ENCODE data around the gene SORBS2.
"Not testable (repeated sequence)": the region's sequence is repeated elsewhere in the genome, so short reads cannot be mapped to it uniquely, and the experiment has no call there.

Gene SORBS2, protein sequence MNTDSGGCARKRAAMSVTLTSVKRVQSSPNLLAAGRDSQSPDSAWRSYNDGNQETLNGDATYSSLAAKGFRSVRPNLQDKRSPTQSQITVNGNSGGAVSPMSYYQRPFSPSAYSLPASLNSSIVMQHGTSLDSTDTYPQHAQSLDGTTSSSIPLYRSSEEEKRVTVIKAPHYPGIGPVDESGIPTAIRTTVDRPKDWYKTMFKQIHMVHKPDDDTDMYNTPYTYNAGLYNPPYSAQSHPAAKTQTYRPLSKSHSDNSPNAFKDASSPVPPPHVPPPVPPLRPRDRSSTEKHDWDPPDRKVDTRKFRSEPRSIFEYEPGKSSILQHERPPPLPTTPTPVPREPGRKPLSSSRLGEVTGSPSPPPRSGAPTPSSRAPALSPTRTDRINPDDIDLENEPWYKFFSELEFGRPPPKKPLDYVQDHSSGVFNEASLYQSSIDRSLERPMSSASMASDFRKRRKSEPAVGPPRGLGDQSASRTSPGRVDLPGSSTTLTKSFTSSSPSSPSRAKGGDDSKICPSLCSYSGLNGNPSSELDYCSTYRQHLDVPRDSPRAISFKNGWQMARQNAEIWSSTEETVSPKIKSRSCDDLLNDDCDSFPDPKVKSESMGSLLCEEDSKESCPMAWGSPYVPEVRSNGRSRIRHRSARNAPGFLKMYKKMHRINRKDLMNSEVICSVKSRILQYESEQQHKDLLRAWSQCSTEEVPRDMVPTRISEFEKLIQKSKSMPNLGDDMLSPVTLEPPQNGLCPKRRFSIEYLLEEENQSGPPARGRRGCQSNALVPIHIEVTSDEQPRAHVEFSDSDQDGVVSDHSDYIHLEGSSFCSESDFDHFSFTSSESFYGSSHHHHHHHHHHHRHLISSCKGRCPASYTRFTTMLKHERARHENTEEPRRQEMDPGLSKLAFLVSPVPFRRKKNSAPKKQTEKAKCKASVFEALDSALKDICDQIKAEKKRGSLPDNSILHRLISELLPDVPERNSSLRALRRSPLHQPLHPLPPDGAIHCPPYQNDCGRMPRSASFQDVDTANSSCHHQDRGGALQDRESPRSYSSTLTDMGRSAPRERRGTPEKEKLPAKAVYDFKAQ (N-terminal part only)

DNA sequence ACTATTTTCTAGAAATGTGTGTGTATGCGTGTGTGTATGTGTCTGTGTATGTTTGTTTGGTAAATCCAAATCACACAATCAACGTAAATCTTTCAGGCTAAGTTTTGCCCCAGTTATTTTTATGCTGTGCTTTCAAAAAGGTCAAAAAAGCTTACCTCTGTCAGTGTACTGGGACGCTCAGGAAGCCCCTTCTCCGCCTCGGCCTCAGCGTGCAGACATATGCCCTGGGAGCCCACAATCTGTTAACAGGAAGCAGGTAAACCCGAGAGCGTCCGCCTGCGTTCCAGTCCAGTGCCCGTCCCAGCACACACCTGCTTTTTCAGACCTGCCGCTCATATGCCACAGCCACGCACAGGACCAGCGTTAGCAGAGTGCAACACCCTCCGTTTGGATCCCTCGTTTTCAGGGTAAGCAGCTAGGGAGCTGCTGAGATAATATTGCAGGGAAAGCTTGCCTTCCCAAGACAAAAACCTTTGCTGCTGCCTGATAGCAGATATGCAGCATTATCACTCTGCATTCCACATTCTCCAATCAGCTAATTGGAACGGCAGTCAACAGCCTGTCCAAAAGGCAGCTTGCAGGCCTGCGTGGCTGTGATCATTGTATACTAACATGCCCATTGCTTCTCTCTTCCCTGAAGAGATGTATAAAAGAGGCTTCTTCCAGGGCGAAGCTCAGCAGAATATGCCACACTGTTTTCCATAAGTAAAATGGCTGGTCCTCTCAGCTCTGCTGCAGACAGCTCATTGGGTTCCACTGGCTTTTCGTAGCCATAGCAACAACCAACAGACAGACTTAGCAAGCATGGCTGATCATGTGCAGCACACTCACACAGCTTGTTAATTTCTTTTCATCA is at the start of gene SORBS2:
TSS of gene SORBS2 (minus strand) at position 686 of the 856 bp plus-strand sequence. CDS start 121,623 bp downstream, outside the sequence.
- DNase-seq, result no peak

DNA sequence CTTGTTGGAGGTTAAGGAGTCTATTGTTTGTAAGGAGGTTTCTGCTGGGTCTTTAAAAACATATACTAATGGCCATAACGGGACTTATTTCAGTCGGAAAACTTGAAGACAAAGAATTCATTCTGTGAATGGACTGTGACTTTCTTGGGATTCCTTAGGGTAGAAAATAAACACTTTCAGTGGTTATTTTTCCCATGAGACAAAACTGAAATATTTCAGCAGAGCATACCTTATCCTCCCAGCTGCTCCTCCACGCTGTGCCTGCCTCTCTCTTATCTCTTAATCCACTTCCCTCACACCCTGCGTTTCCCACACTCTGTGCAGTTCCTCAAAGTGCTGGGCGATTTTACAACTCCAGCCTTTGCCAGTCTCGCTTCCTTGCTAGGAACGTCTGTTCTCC is 47.1 kb upstream of the SORBS2 start:
- DNase-seq, result no peak

DNA sequence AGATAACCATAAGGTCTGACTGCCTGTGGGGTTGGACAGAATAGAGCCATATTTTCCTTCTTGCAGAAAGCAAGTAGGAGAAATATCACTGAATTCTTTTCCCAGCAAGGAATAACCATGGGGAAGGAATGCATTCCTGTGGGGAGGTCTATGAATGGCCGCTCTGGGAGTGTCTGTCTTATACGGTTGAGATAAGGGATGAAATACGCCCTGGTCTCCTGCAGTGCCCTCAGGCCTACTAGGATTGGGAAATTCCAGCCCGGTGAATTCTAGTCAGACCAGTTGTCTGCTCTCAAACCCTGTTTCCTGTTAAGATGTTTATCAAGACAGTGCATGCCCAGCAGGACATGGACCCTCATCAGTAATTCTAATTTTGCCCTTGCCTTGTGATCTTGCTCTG is 45.6 kb upstream of the SORBS2 start:
- not testable (repeated sequence) for DNase-seq

DNA sequence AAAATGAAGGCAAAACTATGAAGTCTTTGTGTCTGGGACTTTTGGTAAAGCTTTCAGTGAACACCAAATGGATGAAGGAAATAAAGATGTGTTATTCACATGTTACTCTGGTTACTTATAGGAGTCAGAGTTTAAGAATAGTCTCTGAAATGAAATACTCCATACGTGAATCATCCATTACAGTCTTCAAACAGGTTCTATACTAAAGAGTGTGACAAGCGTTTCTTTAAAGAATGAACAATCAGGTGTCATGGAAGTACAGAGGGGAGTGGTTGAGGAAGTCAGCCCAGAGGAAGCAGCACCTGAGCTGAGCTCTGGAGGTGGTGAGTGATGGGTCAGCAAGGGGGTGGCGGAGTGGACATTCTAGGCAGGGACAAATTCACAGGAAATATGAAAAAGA is 41.8 kb upstream of the SORBS2 start:
- DNase-seq, result no peak

DNA sequence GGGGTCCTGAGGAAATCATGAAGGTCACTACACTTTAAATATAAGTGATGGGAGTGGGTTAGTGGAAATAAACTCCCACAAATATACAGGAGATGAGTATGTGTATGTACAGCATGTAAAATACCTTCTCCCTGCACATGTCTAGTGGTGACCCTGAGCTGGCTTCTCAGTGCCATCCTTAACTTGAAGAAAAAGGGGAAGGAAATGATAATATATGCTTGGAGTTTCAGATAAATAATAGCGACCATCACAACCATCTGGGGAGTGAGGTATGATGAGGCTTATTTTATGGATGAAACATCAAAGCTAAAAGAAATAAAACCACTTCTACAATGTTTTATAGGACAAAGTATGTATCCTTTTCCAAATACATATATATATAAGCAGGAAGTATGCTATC is 41.0 kb upstream of the SORBS2 start:
- DNase-seq, result no peak

DNA sequence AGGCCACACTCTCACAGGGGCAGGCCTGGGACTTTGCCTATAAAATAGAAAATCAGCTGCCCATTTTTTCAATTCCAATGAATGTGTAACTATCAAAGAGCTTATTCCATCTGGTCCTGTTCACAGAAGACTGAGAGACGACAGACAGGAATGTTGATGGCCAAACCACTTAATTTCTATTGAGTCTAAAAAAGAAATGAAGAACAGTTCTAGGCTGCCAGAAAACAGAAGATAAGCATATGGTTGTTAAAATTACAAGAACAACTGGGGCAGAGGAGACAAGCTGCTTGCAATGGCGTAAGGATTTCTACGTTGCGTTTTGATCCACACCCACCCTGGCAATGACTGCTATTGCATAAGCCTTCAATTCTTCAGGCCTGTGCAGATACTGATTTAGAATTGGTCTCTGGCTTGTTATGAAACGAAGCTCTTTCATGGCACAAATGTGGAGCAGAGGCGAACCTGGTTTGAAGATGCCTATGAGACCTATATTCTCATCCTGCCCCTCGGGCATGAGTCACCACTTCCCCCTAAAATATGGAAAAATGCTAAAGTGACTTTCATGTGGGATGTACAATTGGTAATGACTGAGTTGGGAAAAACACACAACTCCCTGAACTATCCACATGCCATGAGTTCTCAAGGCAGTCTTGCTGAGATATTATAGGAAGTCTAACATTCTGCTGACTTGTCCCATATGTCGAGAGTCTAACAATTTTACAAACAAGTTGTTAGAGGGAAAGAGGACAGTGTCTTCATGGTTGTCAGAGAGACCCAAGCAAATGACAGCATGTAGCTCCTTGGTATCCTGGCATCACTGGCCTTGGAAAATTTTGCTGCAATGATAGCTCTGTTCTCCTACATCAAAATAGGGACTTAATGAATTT is 37.9 kb upstream of the SORBS2 start:
- DNase-seq, result no peak

DNA sequence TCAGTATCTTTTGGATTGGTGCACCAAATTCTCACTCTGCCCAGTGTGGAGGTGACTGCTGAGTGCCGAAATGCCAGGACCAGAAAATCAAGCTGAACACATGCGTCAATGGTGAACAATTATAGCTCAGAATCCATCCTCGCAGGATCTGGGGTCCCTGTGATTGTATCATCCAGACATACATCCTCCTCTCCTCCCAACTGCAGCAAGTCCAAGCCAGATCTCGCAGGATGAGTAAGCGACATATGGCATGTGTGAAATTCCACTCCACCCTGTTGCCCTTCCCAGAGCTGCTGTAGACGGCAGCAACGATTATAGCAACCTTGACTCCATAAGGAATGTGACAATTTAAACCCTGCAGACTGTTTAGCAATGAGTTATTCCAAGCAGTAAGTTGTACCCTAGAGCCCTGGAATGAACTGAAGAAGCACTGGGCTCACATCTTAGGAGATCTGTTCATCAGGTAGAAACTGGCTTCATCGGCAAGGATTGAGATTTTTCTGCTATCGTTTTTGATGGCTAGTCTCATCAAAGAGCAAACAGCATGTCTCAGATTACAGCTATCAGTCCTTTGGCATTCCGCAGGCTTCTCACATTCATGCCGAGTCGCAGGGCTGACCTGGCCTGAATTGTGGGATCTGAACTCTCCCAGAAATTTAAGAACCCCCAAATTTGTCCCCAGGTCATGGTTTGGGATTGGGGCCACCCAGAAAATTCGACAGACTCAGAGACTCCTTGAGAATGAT is 35.5 kb upstream of the SORBS2 start:
- no peak for DNase-seq

DNA sequence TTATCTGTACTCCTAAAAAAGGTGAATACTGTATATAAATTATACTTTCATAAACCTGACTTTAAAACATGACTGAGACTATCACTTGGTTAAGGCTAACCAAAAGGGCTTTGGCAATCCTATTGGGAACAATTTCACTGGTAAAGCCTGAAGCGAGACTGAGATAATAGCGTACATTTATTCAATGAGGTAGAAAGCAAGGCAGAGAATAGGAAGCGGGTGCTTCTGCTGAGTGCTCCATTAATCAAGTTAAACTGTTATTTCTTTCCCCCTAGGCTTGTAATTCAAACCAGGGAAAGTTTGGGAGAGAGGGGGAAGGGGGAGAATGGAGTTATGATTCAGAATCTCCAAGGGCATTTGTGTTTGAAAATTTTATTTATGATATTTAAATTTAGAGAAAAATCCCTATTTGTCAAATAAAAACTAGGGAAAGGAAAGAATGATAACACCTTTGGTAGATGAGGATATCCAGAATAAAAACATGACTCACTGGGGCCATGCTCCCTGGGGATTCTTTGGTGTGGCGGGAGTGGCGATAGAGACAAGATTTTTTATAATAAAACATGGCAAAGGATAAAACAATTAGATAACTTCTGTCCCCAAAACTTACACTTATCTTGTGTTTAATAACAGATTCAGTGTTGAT is 34.6 kb upstream of the SORBS2 start:
- no peak for DNase-seq

DNA sequence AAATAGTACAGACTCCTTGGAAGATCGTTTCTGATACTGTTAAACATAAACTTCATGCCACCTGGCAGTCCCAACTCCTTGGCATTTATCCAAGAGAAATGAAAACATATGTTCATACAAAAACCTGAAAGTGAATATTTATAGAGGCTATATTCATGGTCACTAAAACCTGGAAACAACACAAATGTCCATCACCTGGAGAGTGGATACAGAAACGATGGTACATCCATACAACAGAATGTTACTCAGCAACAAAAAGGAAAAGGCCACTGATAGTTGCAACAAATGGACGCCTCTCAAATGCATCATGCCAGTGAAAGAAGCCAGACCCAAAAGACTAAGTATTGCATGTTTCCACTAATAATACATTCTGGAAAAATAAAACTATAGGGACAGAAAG is 34.0 kb upstream of the SORBS2 start:
- DNase-seq, result no peak

DNA sequence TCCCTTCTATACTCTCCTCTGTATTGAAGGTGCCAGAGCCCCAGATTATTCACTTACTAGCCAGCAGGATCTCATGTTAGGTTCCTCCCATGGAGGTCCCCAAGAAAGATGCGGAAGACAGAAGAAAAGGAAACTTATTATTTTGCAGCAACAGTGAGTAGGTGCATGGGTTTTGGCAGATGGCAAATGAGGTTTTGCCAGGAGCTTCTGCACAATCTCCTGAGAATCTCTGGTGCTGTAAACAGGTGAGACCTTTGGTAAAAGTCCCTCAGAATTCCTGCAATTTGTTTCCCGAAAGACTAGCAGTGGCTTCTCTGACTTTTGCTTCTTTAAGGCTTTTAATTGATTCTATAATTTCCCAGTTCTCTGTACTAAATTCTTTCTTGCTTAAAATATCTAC is 29.5 kb upstream of the SORBS2 start:
- DNase-seq, result no peak

DNA sequence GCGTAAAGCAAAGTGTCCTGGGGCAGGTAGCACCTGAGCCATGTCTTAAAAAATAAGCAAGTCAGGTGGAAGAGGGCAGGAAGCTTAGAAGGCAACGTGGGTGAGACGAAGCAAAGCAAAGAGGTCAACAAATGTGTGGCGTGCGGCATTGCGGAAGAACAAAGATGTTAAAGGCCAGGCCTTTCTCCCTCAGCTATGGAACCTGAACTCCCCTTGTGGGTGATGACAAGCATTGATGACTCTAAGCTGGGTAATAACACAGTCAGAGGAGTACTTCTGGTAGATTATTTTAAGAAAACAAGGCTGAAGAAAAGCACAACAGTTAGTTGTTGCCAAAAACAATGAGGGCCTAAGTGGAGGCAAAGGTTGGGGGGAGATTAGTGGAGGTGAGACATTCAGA is 29.0 kb upstream of the SORBS2 start:
- DNase-seq, result no peak

DNA sequence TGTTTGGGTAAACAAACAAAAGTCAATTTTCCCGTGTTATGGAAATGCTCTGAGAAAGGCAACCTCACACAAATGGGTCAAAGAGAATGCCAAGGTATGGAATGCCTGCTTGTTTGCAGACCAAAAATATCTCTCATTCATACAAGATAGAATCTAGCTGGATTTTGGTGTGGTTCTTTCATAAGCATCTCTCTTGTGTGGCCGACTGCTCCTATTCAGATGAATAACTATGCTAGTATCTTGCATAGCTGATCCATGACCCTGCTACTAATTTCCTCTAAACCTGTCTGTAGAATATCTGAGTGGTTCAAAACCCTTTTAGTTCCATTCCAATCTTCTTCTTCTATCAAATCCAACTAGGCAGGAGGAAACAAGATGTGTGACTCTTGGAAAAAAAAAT is 28.2 kb upstream of the SORBS2 start:
- no peak for DNase-seq

DNA sequence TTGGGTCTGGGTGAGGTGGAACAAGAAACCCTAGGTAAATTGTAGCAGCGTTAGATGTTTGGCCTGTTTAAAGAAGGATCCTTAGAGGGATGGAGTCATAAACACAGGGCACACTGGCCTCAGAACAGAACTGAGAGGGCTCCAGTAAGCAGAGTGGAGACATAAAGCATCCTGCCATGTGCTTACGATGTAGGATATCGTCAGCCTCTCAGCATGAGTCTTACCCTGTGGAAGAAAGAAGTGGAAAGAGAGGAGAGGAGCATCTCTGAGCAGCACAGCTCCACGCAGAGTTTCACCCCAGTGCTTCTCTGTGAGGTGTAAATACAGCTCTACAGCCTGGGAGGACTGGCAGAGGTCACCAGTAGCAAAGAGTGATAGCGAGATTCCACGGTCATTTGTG is 27.8 kb upstream of the SORBS2 start:
- no peak for DNase-seq

DNA sequence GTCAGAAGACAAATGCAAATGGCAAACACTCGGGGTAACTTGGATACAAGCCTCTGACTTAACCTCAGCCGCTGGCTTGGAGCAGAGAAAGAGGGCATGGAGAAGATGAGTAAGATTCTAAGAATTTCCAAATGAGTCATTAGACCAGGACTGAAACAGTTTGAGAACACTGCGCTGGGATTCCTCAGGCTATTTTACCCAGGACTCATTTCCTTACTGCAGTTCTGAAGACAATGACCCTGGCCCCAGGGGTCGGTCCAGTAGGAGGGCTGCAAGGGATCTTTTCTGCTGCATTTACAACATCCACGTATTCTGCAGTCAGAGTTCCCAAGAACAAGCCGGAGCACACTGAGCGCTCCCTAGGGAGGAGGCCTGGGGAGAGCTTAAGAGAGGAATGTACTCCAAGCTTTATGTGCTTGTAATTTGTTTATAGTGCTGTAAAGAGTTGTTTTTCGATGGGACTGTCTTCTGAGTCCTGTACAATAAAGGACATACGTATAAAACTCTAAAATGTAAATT is 27.3 kb upstream of the SORBS2 start:
- DNase-seq, result no peak

DNA sequence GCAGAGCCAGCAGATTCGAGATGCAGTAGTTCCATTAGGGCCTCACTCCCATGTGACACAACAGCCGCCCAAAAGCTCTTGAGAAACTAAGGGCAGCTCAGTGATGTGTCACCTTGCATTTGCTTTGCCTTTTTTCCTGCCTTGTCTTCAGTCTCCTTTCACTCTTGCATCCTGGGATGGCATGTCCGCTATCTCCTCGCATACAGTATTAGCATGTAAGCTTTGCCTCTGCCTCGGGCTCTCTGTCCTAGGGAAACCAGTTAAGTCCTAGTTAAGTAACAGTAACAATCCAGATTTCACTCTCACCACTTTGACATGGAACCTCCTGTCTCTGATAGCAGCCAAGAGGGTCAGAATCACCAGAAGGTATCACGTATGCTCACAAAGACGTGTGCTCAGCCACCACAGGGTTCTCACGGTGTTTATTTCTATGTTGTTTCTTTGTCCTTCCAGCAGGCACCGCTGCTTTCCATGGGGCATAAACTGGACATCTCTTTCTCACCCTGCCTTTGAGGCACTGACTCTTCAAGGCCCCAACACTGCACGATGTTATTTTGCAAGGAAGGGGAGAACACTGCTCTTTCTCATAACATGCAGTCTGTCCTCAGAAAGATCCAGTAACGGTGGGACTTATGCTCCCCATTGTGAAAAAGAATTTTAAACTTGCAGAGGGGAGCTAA is 26.7 kb upstream of the SORBS2 start:
- DNase-seq, result no peak

DNA sequence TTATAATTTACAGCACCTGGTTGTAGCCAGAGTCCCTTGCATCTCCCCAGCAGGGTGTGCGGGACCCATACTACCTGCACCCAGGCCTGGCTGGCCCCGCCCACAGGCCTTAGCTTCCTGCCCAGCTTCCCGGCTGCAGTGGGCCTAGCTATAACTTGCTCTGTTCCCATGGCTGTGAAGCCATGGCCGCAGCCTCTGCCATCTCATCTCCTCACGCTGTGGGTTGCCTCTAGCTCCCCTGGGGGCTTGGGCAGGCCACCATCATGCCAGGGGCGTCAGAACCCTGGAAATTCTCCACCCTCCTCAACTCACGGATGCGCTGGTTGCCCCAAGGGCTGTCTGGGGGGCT is 26.1 kb upstream of the SORBS2 start:
- DNase-seq, result no peak

DNA sequence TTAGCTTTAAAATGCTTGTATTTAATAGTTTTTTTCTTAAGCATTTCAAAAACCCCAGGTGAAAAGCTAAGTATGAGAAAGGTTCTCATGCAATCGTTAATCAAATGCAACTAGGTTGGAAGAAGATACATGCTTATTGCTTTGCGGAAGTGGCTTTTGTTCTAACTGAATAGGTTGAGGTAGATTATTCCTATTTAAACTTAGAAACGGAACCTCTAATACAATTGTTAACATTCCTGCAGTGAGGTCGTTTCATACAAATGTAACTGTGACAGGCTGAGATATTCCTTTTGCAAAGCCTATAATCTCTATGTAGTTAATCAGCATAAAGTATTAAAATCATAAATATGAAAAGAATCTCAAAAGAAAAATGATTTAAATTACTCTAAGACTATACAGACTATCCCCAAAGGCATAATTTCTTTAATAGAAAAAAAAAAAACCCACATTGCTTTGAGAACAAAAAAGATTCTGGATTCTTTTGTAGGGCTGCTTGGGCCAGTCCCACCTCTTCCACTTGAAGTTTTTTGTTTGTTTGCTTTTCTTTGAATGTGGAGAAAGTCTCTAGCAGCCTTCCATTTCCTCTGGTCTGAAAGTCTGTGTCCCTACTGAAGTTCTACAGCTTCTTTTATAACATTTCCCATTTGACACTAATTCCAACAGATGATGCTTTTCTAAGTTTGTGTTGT is 25.6 kb upstream of the SORBS2 start:
- DNase-seq, result no peak

DNA sequence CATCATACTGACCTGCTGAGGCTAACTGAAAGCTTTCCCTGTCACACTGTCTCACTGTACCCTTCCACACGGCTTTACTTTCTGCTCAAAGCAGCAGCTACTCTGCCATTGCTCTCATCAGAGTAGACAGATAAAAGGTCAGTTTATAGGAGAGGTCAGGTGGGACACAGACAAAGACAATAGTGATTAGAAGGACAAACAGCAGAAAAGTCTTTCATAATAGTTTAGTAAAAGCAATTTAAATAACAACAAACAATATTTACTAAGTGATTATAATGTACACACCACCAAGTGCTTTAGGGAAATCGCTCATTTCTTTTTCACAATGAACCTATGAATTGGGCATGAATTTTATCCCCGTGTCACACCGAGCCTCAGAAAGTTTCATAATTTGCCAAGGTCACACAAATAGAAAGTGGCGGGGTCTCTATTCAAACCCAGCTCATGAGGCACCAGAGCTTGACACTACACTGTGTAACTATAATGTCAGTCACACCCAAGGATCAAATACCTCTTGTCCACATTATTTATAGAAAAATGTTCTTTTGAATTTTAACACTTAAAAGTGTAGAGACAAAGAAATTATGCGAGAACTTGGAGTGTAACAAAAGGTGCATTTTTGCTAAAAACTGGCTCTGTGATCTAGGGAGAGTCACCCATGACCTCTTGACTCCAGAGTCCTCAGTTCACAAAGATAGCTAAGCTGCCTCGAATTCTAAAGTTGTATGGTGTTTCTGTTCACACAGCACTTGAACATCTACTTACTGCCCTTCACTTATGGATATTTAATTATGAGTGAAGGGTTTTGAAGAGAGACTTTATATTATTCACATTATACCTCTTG is 24.5 kb upstream of the SORBS2 start:
- DNase-seq, result no peak
